Measurements from ENCODE around the gene PRSS22.

DNA sequence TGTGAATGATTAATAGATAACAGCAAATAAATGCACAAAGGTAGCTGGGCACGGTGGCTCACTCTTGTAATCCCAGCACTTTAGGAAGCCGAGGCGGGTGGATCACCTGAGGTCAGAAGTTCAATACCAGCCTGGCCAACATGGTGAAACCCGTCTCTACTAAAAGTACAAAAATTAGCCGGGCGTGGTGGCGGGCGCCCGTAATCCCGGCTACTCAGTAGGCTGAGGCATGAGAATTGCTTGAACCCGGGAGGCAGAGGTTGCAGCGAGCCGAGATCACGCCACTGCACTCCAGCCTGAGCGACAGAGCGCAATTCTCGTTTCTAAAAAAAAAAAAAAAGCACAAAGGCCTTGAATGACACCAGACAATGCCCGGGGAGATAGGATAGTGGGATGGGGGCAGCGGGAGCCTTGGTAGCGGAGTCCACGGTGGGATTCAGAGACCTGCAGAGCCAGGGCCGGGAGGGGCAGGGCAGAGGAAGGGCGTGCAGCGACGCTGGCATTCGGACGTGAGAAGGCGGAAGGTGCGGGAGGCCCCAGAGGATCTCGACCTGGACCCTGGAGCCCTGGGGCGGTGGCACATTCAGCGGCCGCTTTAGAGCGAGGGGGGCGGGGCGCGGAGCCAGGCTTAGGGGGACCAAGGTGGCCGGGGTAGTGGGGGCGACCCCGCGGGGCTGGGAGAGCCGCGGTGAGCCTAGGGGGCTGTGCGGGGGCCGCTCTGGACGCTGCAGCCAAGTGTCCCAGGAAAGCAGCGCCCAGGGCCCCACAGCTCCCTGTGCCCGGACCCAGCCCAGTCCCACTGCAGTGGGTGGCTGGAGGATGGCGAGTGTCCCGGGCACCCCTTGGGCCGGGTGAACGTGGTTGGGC is 24.0 kb upstream of the PRSS22 start:
- TF ChIP-seq POLR2A (IDR thresholded peaks at IDR 0.05) = peak; percentile 21
- TF ChIP-seq, protein P1, sequence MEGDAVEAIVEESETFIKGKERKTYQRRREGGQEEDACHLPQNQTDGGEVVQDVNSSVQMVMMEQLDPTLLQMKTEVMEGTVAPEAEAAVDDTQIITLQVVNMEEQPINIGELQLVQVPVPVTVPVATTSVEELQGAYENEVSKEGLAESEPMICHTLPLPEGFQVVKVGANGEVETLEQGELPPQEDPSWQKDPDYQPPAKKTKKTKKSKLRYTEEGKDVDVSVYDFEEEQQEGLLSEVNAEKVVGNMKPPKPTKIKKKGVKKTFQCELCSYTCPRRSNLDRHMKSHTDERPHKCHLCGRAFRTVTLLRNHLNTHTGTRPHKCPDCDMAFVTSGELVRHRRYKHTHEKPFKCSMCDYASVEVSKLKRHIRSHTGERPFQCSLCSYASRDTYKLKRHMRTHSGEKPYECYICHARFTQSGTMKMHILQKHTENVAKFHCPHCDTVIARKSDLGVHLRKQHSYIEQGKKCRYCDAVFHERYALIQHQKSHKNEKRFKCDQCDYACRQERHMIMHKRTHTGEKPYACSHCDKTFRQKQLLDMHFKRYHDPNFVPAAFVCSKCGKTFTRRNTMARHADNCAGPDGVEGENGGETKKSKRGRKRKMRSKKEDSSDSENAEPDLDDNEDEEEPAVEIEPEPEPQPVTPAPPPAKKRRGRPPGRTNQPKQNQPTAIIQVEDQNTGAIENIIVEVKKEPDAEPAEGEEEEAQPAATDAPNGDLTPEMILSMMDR (IDR thresholded peaks at IDR 0.05) = no peak

All from prostate gland (tissue), 2 donors.